HG03442 (cell line): ENCODE measurements around the gene CAND1.
A peak's percentile ranks its signal among the peaks of the same experiment; 100 is the strongest.

Source experiments
- ATAC-seq: cut with Tn5 transposase; IDR thresholded peaks from one replicate; pipeline ENCODE4 v1.9.1; 2021; ENCODE audit warnings: mild to moderate bottlenecking, moderate library complexity; ENCODE audit not compliant: unreplicated experiment

The CAND1 gene

GRCh38 chr12:67268896-67269632 is at the start of gene CAND1:
CAND1 (plus strand) TSS chr12:67269358; CDS start chr12:67269718, 360 bp downstream.
- ATAC-seq, result peak; percentile 72

- ATAC-seq, result no peak
These were observed 49.1 kb upstream of the CAND1 start for GRCh38 chr12:67220065-67220464.

GRCh38 chr12:67222302-67222701 is 46.9 kb upstream of the CAND1 start:
- no peak for ATAC-seq

- ATAC-seq, result no peak
These were observed 45.9 kb upstream of the CAND1 start for GRCh38 chr12:67223225-67223624.

- ATAC-seq, result no peak
These were observed 31.9 kb upstream of the CAND1 start for GRCh38 chr12:67237231-67237630.

GRCh38 chr12:67239061-67239460 is 30.1 kb upstream of the CAND1 start:
- ATAC-seq, result no peak

- no peak for ATAC-seq
These were observed 27.7 kb upstream of the CAND1 start for GRCh38 chr12:67241482-67241881.

- ATAC-seq, result no peak
These were observed 25.9 kb upstream of the CAND1 start for GRCh38 chr12:67243260-67243659.

- ATAC-seq, result no peak
These were observed 23.6 kb upstream of the CAND1 start for GRCh38 chr12:67245571-67245970.

GRCh38 chr12:67251012-67251411 is 18.1 kb upstream of the CAND1 start:
- no peak for ATAC-seq

GRCh38 chr12:67254372-67255026 is 14.7 kb upstream of the CAND1 start:
- no peak for ATAC-seq

- no peak for ATAC-seq
These were observed 12.5 kb upstream of the CAND1 start for GRCh38 chr12:67256649-67257048.

- ATAC-seq, result no peak
These were observed 5.7 kb upstream of the CAND1 start for GRCh38 chr12:67263471-67263870.

GRCh38 chr12:67268335-67268895 is 743 bp upstream of the CAND1 start:
- ATAC-seq, result peak; percentile 75

- peak; percentile 5 for ATAC-seq
These were observed 745 bp downstream of the CAND1 start for GRCh38 chr12:67269633-67270573.

GRCh38 chr12:67270622-67271021 is 1.5 kb downstream of the CAND1 start:
- ATAC-seq, result no peak

- ATAC-seq, result no peak
These were observed 2.8 kb downstream of the CAND1 start for GRCh38 chr12:67271976-67272375.

GRCh38 chr12:67274186-67274585 is 5.0 kb downstream of the CAND1 start:
- no peak for ATAC-seq

GRCh38 chr12:67275380-67275913 is 6.3 kb downstream of the CAND1 start:
- ATAC-seq, result no peak

GRCh38 chr12:67276421-67276820 is 7.3 kb downstream of the CAND1 start:
- ATAC-seq, result no peak

- no peak for ATAC-seq
These were observed 10.5 kb downstream of the CAND1 start for GRCh38 chr12:67279637-67280036.
